H9 (cell line): ENCODE measurements around the gene NRXN2. TPM values are rescaled to one million over a fixed set of nuclear protein-coding genes. Genes with fewer than 3 reads are reported as not detected.

Experiments
- DNase-seq: peaks from one replicate; pipeline ENCODE4 v3.0.0-alpha.2; 2017
- H2AFZ ChIP-seq: one replicate; pipeline ENCODE4 v1.6.1; 2013; ENCODE audit warnings: mild to moderate bottlenecking, low read length, control low read depth, moderate library complexity
- H2AK5ac ChIP-seq: 2 replicates; pipeline ENCODE4 v1.6.1; 2013; ENCODE audit warnings: low read length, control low read depth, mixed read lengths; ENCODE audit not compliant: insufficient read length
- H2BK120ac ChIP-seq: one replicate; pipeline ENCODE4 v1.6.1; 2013; ENCODE audit warnings: low read depth, mild to moderate bottlenecking, low read length, control low read depth, inconsistent platforms; ENCODE audit not compliant: poor library complexity, severe bottlenecking
- H2BK12ac ChIP-seq: 2 replicates; pipeline ENCODE4 v1.6.1; 2013; ENCODE audit warnings: low read length, control low read depth, mixed read lengths, low read depth; ENCODE audit not compliant: insufficient read length
- H2BK15ac ChIP-seq: 2 replicates; pipeline ENCODE4 v1.6.1; 2013; ENCODE audit warnings: low read depth, low read length, control low read depth
- H2BK20ac ChIP-seq: one replicate; pipeline ENCODE4 v1.6.1; 2013; ENCODE audit warnings: low read depth, mild to moderate bottlenecking, low read length, control low read depth, inconsistent platforms; ENCODE audit not compliant: poor library complexity, severe bottlenecking
- H2BK5ac ChIP-seq: 2 replicates; pipeline ENCODE4 v1.6.1; 2013; ENCODE audit warnings: low read length, control low read depth, mixed read lengths; ENCODE audit not compliant: insufficient read length
- H3K14ac ChIP-seq: 2 replicates; pipeline ENCODE4 v1.6.1; 2013; ENCODE audit warnings: low read length, control low read depth; ENCODE audit not compliant: insufficient read depth
- H3K18ac ChIP-seq: 2 replicates; pipeline ENCODE4 v1.6.1; 2013; ENCODE audit warnings: low read depth, mild to moderate bottlenecking, mixed read lengths, low read length, control low read depth; ENCODE audit not compliant: insufficient read length
- H3K23ac ChIP-seq: 2 replicates; pipeline ENCODE4 v1.6.1; 2013; ENCODE audit warnings: low read length, control low read depth, mixed read lengths, low read depth; ENCODE audit not compliant: insufficient read length
- H3K23me2 ChIP-seq: 2 replicates; pipeline ENCODE4 v1.6.1; 2013; ENCODE audit warnings: low read depth, mild to moderate bottlenecking, mixed read lengths, low read length, control low read depth; ENCODE audit not compliant: insufficient read length, poor library complexity, severe bottlenecking
- H3K27ac ChIP-seq: 2 replicates; pipeline ENCODE4 v1.5.1; 2013; ENCODE audit warnings: low read length, control low read depth, mixed read lengths, low read depth; ENCODE audit not compliant: insufficient read length
- H3K27me3 ChIP-seq: 2 replicates; pipeline ENCODE4 v1.6.1; 2013; ENCODE audit warnings: low read length, control low read depth, inconsistent platforms; ENCODE audit not compliant: insufficient read depth
- H3K4ac ChIP-seq: 2 replicates; pipeline ENCODE4 v1.6.1; 2013; ENCODE audit warnings: low read depth, mild to moderate bottlenecking, control low read depth, inconsistent platforms, low read length, moderate library complexity
- H3K4me1 ChIP-seq: 2 replicates; pipeline ENCODE4 v1.6.1; 2013; ENCODE audit warnings: low read length, control low read depth, inconsistent platforms; ENCODE audit not compliant: insufficient read depth
- H3K4me2 ChIP-seq: 2 replicates; pipeline ENCODE4 v1.6.1; 2013; ENCODE audit warnings: low read length, control low read depth, mixed read lengths; ENCODE audit not compliant: insufficient read length, insufficient read depth
- H3K56ac ChIP-seq: 2 replicates; pipeline ENCODE4 v1.6.1; 2013; ENCODE audit warnings: low read depth, mild to moderate bottlenecking, mixed read lengths, low read length, control low read depth; ENCODE audit not compliant: insufficient read length
- H3K79me1 ChIP-seq: 2 replicates; pipeline ENCODE4 v1.6.1; 2013; ENCODE audit warnings: low read depth, mild to moderate bottlenecking, moderate library complexity, low read length, control low read depth, inconsistent platforms; ENCODE audit not compliant: insufficient read depth, poor library complexity, severe bottlenecking
- H3K79me2 ChIP-seq: 2 replicates; pipeline ENCODE4 v1.6.1; 2013; ENCODE audit warnings: low read length, control low read depth, inconsistent platforms; ENCODE audit not compliant: insufficient read depth
- H3K9ac ChIP-seq: 2 replicates; pipeline ENCODE4 v1.6.1; 2013; ENCODE audit warnings: low read length, control low read depth, mixed read lengths; ENCODE audit not compliant: insufficient read length; ENCODE audit errors: extremely low read depth
- H3K9me3 ChIP-seq: one replicate; pipeline ENCODE4 v1.6.1; 2013; ENCODE audit warnings: low read depth, low read length, inconsistent platforms; ENCODE audit not compliant: control insufficient read depth
- H3T11ph ChIP-seq: one replicate; pipeline ENCODE4 v1.6.1; 2013; ENCODE audit warnings: mild to moderate bottlenecking, low read length, control low read depth, inconsistent platforms
- H4K20me1 ChIP-seq: one replicate; pipeline ENCODE4 v1.6.1; 2013; ENCODE audit not compliant: control insufficient read depth, insufficient read length, insufficient read depth
- H4K5ac ChIP-seq: 2 replicates; pipeline ENCODE4 v1.6.1; 2013; ENCODE audit warnings: low read depth, mild to moderate bottlenecking, mixed read lengths, low read length, control low read depth; ENCODE audit not compliant: insufficient read length
- H4K8ac ChIP-seq: replicated peaks from 2 replicates; pipeline ENCODE4 v1.6.1; 2013; ENCODE audit warnings: low read length, control low read depth, mixed read lengths, low read depth; ENCODE audit not compliant: insufficient read length
- H4K91ac ChIP-seq: 2 replicates; pipeline ENCODE4 v1.6.1; 2013; ENCODE audit warnings: low read depth, mild to moderate bottlenecking, moderate library complexity, mixed read lengths, low read length, control low read depth; ENCODE audit not compliant: insufficient read length
- H3K27ac Mint-ChIP-seq, 3 experiments: 2 replicates in 2 of 3; 3 replicates in 1 of 3; pipeline ENCODE4 v1.8.0; 2020 to 2021; ENCODE audit warnings: mixed read lengths in 3 of 3, mild to moderate bottlenecking in 1 of 3, moderate library complexity in 1 of 3
- H3K27me3 Mint-ChIP-seq: 2 replicates; pipeline ENCODE4 v1.8.0; 2021; ENCODE audit warnings: low read depth, mild to moderate bottlenecking, moderate library complexity, mixed read lengths
- H3K36me3 Mint-ChIP-seq, 3 experiments: 2 replicates in 2 of 3; 3 replicates in 1 of 3; pipeline ENCODE4 v1.8.0; 2020 to 2021; ENCODE audit warnings: low read depth in 3 of 3, mixed read lengths in 3 of 3; ENCODE audit not compliant: insufficient read depth in 1 of 3
- H3K4me1 Mint-ChIP-seq, 2 experiments: 2 replicates each; pipeline ENCODE4 v1.8.0; 2020; ENCODE audit warnings: mixed read lengths in 2 of 2
- H3K4me3 Mint-ChIP-seq, 2 experiments: 2 replicates in 1 of 2; 3 replicates in 1 of 2; pipeline ENCODE4 v1.8.0; 2020 to 2021; ENCODE audit warnings: mild to moderate bottlenecking in 2 of 2, mixed read lengths in 2 of 2, moderate library complexity in 1 of 2
- H3K9me3 Mint-ChIP-seq, 2 experiments: 2 replicates in 1 of 2; 3 replicates in 1 of 2; pipeline ENCODE4 v1.8.0; 2020; ENCODE audit warnings: mild to moderate bottlenecking in 2 of 2, mixed read lengths in 2 of 2, moderate library complexity in 1 of 2
- WGBS: extraction: QIAGEN DNeasy Blood & Tissue Kit; methylation state at CpG from one replicate; pipeline ENCODE4 v1.1.7; 2013; ENCODE audit warnings: missing lambda C conversion rate, low lambda C conversion rate, mixed read lengths; ENCODE audit not compliant: insufficient read length; ENCODE audit errors: extremely low coverage; 5-methylcytosine and 5-hydroxymethylcytosine counted together
- total RNA-seq: library from RNA; stranded (reverse); gene quantifications from 2 replicates; pipeline ENCODE4 v1.2.1, GENCODE V29; 2021
- TF ChIP-seq, protein P1 (sequence below): fragments of 200-600 bp; sonication (generic); conservative IDR thresholded peaks from 3 replicates; pipeline ENCODE4 v1.8.0; 2021; ENCODE audit warnings: antibody characterized with exemption, mild to moderate bottlenecking

The NRXN2 gene
- total RNA-seq, 1 experiment from 2014 or later = 3.9 TPM

DNA sequence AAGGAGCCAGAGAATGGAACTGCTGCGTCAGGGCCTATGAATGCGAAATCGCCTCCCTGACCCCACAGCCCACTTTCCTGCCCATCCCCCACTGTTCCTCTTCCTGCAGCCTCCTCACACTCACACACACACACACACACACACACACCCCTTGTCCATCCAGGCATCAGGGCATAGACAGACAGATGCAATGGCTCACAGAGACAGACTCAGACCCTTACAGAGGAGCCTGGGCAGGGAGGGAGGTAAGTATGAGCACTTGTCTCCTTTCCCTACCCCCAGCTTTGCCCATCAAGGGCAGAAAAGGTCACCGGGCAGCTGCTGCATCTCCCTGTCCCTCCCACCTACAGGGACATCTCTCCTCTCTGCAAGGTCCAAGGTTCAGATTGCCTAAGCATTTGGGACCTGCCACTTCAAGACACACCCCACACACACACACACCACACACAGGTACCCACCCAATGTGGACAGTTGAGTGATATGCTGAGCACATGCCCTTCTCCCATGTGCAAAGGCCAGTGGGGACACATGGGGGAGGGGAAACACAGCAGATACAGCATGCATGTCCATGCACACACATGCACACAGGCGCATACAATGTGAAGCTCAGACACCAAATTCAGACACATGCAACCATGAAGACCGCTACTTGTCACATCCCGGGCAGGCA is 2.0 kb upstream of the NRXN2 start:
- no peak for DNase-seq
- Histone ChIP-seq H2BK15ac (no peak overlapping the region), H3K18ac (peak overlapping the region; percentile 13), H4K91ac (no peak overlapping the region), H3K56ac (no peak overlapping the region), H3K23ac (no peak overlapping the region), H2BK120ac (no peak overlapping the region), H3K9ac (no peak overlapping the region), H3K9me3 (no peaks in the 10 kb centered on the region), H4K8ac (no peak overlapping the region), H3T11ph (no peak overlapping the region), H2AK5ac (no peak overlapping the region), H3K4me2 (no peak overlapping the region), H2BK5ac (no peak overlapping the region), H3K79me1 (no peaks in the 10 kb centered on the region), H2BK20ac (no peak overlapping the region), H2BK12ac (no peak overlapping the region), H3K27me3 (peaks cover 10% of the 10 kb centered on the region; the same call in 1 of the 2 replicates), H3K4ac (no peak overlapping the region), H3K4me1 (peaks cover 10% of the 10 kb centered on the region), H4K20me1 (peaks cover 1% of the 10 kb centered on the region), H3K79me2 (no peaks in the 10 kb centered on the region), H2AFZ (no peak overlapping the region), H3K23me2 (no peaks in the 10 kb centered on the region), H3K14ac (no peak overlapping the region), H3K27ac (no peak overlapping the region), H4K5ac (no peak overlapping the region)
- H3K4me3 Mint-ChIP-seq = peak overlapping the region in 1 of 2 experiments; percentile 68; a peak in 3 of 5 replicates
- peaks cover 4 to 10% (median 8%) of the 10 kb centered on the region in 3 experiments; a peak in 6 of 7 replicates for H3K36me3 Mint-ChIP-seq
- peaks cover 38% of the 10 kb centered on the region for H3K27me3 Mint-ChIP-seq
- TF ChIP-seq, protein P1, sequence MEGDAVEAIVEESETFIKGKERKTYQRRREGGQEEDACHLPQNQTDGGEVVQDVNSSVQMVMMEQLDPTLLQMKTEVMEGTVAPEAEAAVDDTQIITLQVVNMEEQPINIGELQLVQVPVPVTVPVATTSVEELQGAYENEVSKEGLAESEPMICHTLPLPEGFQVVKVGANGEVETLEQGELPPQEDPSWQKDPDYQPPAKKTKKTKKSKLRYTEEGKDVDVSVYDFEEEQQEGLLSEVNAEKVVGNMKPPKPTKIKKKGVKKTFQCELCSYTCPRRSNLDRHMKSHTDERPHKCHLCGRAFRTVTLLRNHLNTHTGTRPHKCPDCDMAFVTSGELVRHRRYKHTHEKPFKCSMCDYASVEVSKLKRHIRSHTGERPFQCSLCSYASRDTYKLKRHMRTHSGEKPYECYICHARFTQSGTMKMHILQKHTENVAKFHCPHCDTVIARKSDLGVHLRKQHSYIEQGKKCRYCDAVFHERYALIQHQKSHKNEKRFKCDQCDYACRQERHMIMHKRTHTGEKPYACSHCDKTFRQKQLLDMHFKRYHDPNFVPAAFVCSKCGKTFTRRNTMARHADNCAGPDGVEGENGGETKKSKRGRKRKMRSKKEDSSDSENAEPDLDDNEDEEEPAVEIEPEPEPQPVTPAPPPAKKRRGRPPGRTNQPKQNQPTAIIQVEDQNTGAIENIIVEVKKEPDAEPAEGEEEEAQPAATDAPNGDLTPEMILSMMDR = no peak
- H3K27ac Mint-ChIP-seq = no peak overlapping the region
- no CpG with 5 or more reads among the region's 7 CpGs for WGBS
- peaks cover 29 to 52% of the 10 kb centered on the region in 2 experiments for H3K4me1 Mint-ChIP-seq
- H3K9me3 Mint-ChIP-seq = no peaks in the 10 kb centered on the region
